Ovary (tissue), 3 donors: ENCODE results near the gene DDX20.

Experiments used
- CTCF ChIP-seq, 3 donors: fragments of 450-650 bp in 2 of 3; fragments of 200-600 bp in 1 of 3; IDR thresholded peaks; one replicate each; pipeline versions ENCODE4 v1.5.1 to v1.8.0; 2016 to 2022; ENCODE audit warnings: antibody characterized with exemption in 3 of 3, mild to moderate bottlenecking in 1 of 3
- EP300 ChIP-seq: sonication (generic); formaldehyde crosslinking; IDR thresholded peaks from one replicate; pipeline ENCODE4 v1.6.1; 2017; ENCODE audit warnings: antibody characterized with exemption
- POLR2A ChIP-seq: fragments of 450-650 bp; IDR thresholded peaks from one replicate; pipeline ENCODE4 v1.6.1; 2017; ENCODE audit warnings: antibody characterized with exemption, mild to moderate bottlenecking, moderate library complexity
- donor health status: DM: no; HTN: no; CAD: no.

GRCh38 chr1:111756124-111756513 is 418 bp downstream of the DDX20 start:
- no peak for TF ChIP-seq POLR2A
- TF ChIP-seq CTCF (IDR thresholded peaks at IDR 0.05), result no peak
- TF ChIP-seq EP300, result no peak
